NCI-H2196 treated with DMSO at 0.1 percent for 48 hours (cell line): ENCODE results near the gene DPP10.

Source experiments
- DNase-seq: peaks from one replicate; lab custom pipeline; 2025; ENCODE audit not compliant: unreplicated experiment; lab: John Stamatoyannopoulos, UW

DPP10 gene

GRCh38 chr2:115201386-115201785, 758.9 kb downstream of the DPP10 start:
- no peak for DNase-seq

GRCh38 chr2:115208493-115209164, 766.2 kb downstream of the DPP10 start:
- no peak for DNase-seq

GRCh38 chr2:115214050-115214449, 771.6 kb downstream of the DPP10 start:
- no peak for DNase-seq

GRCh38 chr2:115219296-115219695, 776.9 kb downstream of the DPP10 start:
- DNase-seq = no peak

GRCh38 chr2:115234186-115234585, 791.7 kb downstream of the DPP10 start:
- DNase-seq = no peak

GRCh38 chr2:115234737-115235136, 792.3 kb downstream of the DPP10 start:
- DNase-seq = no peak

GRCh38 chr2:115248066-115248465, 805.6 kb downstream of the DPP10 start:
- DNase-seq = no peak

- DNase-seq = no peak
These were observed 834.9 kb downstream of the DPP10 start for GRCh38 chr2:115277366-115277765.

GRCh38 chr2:115285416-115285815, 843.0 kb downstream of the DPP10 start:
- DNase-seq = no peak

GRCh38 chr2:115290478-115290877, 848.0 kb downstream of the DPP10 start:
- no peak for DNase-seq

GRCh38 chr2:115292742-115293141, 850.3 kb downstream of the DPP10 start:
- DNase-seq = no peak

GRCh38 chr2:115294999-115295398, 852.6 kb downstream of the DPP10 start:
- DNase-seq = no peak

GRCh38 chr2:115297056-115297455, 854.6 kb downstream of the DPP10 start:
- no peak for DNase-seq

GRCh38 chr2:115299199-115299598, 856.8 kb downstream of the DPP10 start:
- DNase-seq = no peak

- DNase-seq = no peak
These were observed 863.3 kb downstream of the DPP10 start for GRCh38 chr2:115305712-115306111.

- DNase-seq = no peak
These were observed 871.7 kb downstream of the DPP10 start for GRCh38 chr2:115314119-115314518.

GRCh38 chr2:115327061-115327460, 884.6 kb downstream of the DPP10 start:
- no peak for DNase-seq

- no peak for DNase-seq
These were observed 917.1 kb downstream of the DPP10 start for GRCh38 chr2:115359550-115359949.

- no peak for DNase-seq
These were observed 921.7 kb downstream of the DPP10 start for GRCh38 chr2:115364093-115364492.

GRCh38 chr2:115369400-115369799, 927.0 kb downstream of the DPP10 start:
- DNase-seq = no peak

GRCh38 chr2:115374981-115375380, 932.5 kb downstream of the DPP10 start:
- DNase-seq = no peak

- no peak for DNase-seq
These were observed 942.0 kb downstream of the DPP10 start for GRCh38 chr2:115384399-115384798.

- DNase-seq = no peak
These were observed 944.0 kb downstream of the DPP10 start for GRCh38 chr2:115386465-115386864.
